ENCODE data around the gene SMARCAL1.

SMARCAL1 gene

GRCh38 chr2:216392945-216393840 lies 19.1 kb upstream of the SMARCAL1 start:
- no peak for DNase-seq

GRCh38 chr2:216394881-216395280 lies 17.4 kb upstream of the SMARCAL1 start:
- no peak for DNase-seq

GRCh38 chr2:216399621-216400020 lies 12.7 kb upstream of the SMARCAL1 start:
- no peak for DNase-seq

GRCh38 chr2:216402751-216403150 lies 9.5 kb upstream of the SMARCAL1 start:
- no peak for DNase-seq

- peak; percentile 75 for DNase-seq
These were observed 8.2 kb upstream of the SMARCAL1 start for GRCh38 chr2:216404010-216404618.

GRCh38 chr2:216405588-216405987 lies 6.7 kb upstream of the SMARCAL1 start:
- no peak for DNase-seq

- DNase-seq = no peak
These were observed 5.5 kb upstream of the SMARCAL1 start for GRCh38 chr2:216406826-216407225.

GRCh38 chr2:216408426-216409290 lies 3.6 kb upstream of the SMARCAL1 start:
- DNase-seq = no peak

- no peak for DNase-seq
These were observed 1.7 kb upstream of the SMARCAL1 start for GRCh38 chr2:216410550-216410949.

GRCh38 chr2:216413882-216414281 lies 1.6 kb downstream of the SMARCAL1 start:
- DNase-seq = no peak

- no peak for DNase-seq
These were observed 2.6 kb downstream of the SMARCAL1 start for GRCh38 chr2:216414772-216415319.

GRCh38 chr2:216415541-216415940 lies 3.3 kb downstream of the SMARCAL1 start:
- DNase-seq = no peak

GRCh38 chr2:216416571-216417307 lies 4.5 kb downstream of the SMARCAL1 start:
- DNase-seq = no peak

- DNase-seq = no peak
These were observed 6.7 kb downstream of the SMARCAL1 start for GRCh38 chr2:216418981-216419380.

- no peak for DNase-seq
These were observed 8.2 kb downstream of the SMARCAL1 start for GRCh38 chr2:216420367-216421101.

GRCh38 chr2:216423071-216423470 lies 10.8 kb downstream of the SMARCAL1 start:
- DNase-seq = no peak

GRCh38 chr2:216424274-216424673 lies 12.0 kb downstream of the SMARCAL1 start:
- DNase-seq = no peak

- no peak for DNase-seq
These were observed 12.9 kb downstream of the SMARCAL1 start for GRCh38 chr2:216425008-216425787.

GRCh38 chr2:216426166-216426777 lies 14.0 kb downstream of the SMARCAL1 start:
- DNase-seq = no peak

- DNase-seq = no peak
These were observed 14.7 kb downstream of the SMARCAL1 start for GRCh38 chr2:216426938-216427337.
